ENCODE data around the gene INTS6. TPM values are rescaled to one million over a fixed set of nuclear protein-coding genes. Genes with fewer than 3 reads are reported as not detected.

INTS6 gene, protein sequence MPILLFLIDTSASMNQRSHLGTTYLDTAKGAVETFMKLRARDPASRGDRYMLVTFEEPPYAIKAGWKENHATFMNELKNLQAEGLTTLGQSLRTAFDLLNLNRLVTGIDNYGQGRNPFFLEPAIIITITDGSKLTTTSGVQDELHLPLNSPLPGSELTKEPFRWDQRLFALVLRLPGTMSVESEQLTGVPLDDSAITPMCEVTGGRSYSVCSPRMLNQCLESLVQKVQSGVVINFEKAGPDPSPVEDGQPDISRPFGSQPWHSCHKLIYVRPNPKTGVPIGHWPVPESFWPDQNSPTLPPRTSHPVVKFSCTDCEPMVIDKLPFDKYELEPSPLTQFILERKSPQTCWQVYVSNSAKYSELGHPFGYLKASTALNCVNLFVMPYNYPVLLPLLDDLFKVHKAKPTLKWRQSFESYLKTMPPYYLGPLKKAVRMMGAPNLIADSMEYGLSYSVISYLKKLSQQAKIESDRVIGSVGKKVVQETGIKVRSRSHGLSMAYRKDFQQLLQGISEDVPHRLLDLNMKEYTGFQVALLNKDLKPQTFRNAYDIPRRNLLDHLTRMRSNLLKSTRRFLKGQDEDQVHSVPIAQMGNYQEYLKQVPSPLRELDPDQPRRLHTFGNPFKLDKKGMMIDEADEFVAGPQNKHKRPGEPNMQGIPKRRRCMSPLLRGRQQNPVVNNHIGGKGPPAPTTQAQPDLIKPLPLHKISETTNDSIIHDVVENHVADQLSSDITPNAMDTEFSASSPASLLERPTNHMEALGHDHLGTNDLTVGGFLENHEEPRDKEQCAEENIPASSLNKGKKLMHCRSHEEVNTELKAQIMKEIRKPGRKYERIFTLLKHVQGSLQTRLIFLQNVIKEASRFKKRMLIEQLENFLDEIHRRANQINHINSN
- total RNA-seq (2021) (43.5 and 45.5 TPM in 2 replicates), Bru-seq, nascent RNA (percentile 90 among the genes with signal in this experiment), BruChase-seq, experiment 1, labeled RNA remaining after a 2-hour chase (percentile 88 among the genes with signal in this experiment), BruChase-seq, experiment 2, labeled RNA remaining after a 6-hour chase (percentile 72 among the genes with signal in this experiment)
- long read RNA-seq, full-length matches to known transcripts, result 47 of 60 reads
- long read RNA-seq, partial matches to known transcripts, result 5 of 60 reads
- long read RNA-seq, other reads (novel, unspliced or antisense), result 8 of 60 reads

DNA sequence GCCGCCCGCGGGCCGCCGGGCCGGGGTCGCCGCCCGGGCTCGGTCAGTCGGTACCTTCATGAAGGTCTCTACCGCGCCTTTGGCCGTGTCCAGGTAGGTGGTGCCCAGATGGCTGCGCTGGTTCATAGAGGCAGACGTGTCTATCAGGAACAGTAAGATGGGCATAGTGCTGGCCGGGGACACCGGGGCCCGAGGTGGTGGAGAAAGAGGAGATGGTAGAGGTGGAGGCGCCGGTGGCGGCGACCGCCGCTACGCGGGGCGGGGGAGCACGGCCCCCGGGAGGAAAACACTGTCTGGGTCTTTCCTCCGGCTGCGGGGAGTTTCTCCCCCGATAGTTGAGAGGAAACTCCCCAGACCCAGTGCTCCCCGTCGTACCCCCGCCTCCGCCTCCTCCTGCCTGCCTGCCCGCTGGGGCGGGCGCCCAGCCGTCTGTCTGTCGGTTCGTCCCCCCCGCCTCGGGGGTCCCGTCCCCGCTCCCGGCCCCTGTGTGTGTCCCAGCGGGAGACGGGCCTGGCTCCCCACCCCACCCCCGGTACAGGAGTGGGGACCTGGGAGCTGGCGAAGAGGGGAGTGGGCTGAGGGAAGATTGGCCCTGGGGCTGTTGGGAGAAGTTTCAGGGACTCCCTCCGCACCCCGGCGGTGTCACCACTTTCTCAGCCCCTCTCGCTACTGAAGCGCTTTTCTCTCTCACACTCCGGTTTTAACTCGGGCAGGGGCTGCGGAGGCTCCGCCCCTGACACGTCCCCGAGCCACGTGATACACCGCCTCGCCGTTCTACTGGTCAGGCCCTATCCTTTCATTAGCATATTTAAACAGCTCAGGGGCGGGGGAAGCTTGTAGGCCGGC lies at the start of gene INTS6:
INTS6 (minus strand) TSS at position 676 of the 846 bp plus-strand sequence; CDS start at position 165, 511 bp downstream.
- H2AFZ ChIP-seq, result peak within 1 kb of the TSS; percentile 87
- BruUV-seq (replicated peaks), result TSS peak; percentile 10

DNA sequence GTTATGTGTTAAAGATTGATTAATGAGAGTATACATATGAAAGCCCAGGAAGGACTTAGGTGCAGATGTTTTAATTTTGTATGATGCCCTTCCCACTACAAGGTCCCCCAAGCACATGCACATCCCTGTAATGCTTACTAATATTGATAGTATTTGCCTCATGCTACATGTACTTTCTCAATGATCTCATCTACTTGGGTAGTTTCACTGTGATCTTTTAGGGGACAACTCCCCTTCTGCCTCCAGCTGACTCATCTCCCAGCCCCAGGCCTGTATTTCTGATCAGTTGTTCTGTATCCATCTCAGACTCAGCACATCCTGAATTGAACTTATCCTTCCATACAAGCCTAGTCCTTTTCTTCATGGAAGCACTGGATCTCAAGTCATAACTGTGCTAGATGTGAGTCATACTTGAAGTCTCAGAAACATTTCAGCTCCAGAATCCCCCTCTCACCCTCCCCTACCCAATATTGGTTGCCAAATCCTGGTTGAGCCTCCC lies 49.4 kb upstream of the INTS6 start:
- POLR2A ChIA-PET (ENCODE audit: unreplicated experiment), result no interaction called here

More for the DNA sequence above, at the start of gene INTS6:
- Histone ChIP-seq H3K4me3 (peak within 1 kb of the TSS; percentile 97), H3K4me2 (peak within 1 kb of the TSS; percentile 99), H3K9me2 (ENCODE audit: insufficient read depth) (no peaks in the 10 kb centered on the region; the same call in 1 of the 2 replicates), H4K20me1 (ENCODE audit: insufficient read depth) (no peaks in the 10 kb centered on the region), H3K79me2 (ENCODE audit: low read depth) (peaks cover 15% of the 10 kb centered on the region), H3K27me3 (ENCODE audit: insufficient read depth, low read depth) (no peaks in the 10 kb centered on the region), H3K9me3 (ENCODE audit: insufficient read depth, low read depth) (no peaks in the 10 kb centered on the region), H3K27ac (peak within 1 kb of the TSS; percentile 86), H3F3A (ENCODE audit: insufficient read depth, low read depth) (peaks cover 28% of the 10 kb centered on the region; the same call in 1 of the 2 replicates), H3K4me1 (replicated peaks; ENCODE audit: insufficient read depth) (peaks cover 18% of the 10 kb centered on the region; the same call in 1 of the 2 replicates), H3K36me3 (ENCODE audit: low read depth) (peaks cover 27% of the 10 kb centered on the region)
- CTCF ChIA-PET, result interaction anchor here (0.6 to 1.0 kb wide), 5 partner anchors 11 to 345 kb away, joined by 3 to 8 read pairs (median 4); no protein-coding TSS in a partner anchor
- intact Hi-C loops (cut with micrococcal nuclease; ENCODE audit: unreplicated experiment), result loop anchor here (1.0 to 5.0 kb wide), 5 partner anchors 70 to 351 kb away; partner anchors contain the start of gene WDFY2
- peak; percentile 96 to 99 for DNase-seq
- POLR2A ChIA-PET (ENCODE audit: unreplicated experiment), result interaction anchor here (0.5 to 1.8 kb wide), 25 partner anchors 8 to 349 kb away, joined by 3 to 20 read pairs (median 6); no protein-coding TSS in a partner anchor
- TF ChIP-seq EZH2 (IDR thresholded peaks at IDR 0.05; ENCODE audit: low read depth), result no peak
- TF ChIP-seq, protein P1, sequence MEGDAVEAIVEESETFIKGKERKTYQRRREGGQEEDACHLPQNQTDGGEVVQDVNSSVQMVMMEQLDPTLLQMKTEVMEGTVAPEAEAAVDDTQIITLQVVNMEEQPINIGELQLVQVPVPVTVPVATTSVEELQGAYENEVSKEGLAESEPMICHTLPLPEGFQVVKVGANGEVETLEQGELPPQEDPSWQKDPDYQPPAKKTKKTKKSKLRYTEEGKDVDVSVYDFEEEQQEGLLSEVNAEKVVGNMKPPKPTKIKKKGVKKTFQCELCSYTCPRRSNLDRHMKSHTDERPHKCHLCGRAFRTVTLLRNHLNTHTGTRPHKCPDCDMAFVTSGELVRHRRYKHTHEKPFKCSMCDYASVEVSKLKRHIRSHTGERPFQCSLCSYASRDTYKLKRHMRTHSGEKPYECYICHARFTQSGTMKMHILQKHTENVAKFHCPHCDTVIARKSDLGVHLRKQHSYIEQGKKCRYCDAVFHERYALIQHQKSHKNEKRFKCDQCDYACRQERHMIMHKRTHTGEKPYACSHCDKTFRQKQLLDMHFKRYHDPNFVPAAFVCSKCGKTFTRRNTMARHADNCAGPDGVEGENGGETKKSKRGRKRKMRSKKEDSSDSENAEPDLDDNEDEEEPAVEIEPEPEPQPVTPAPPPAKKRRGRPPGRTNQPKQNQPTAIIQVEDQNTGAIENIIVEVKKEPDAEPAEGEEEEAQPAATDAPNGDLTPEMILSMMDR (conservative IDR thresholded peaks at IDR 0.05), result no peak

More for the DNA sequence above, 49.4 kb upstream of the INTS6 start:
- H3K27me3 ChIP-seq (ENCODE audit: insufficient read depth, low read depth), result no peaks in the 10 kb centered on the region
- H3K79me2 ChIP-seq (ENCODE audit: low read depth), result no peaks in the 10 kb centered on the region
- H3K9me2 ChIP-seq (ENCODE audit: insufficient read depth), result no peaks in the 10 kb centered on the region
- no peaks in the 10 kb centered on the region for H3F3A ChIP-seq (ENCODE audit: insufficient read depth, low read depth)
- H3K36me3 ChIP-seq (ENCODE audit: low read depth), result no peaks in the 10 kb centered on the region
- no peak overlapping the region for H3K4me3 ChIP-seq
- H2AFZ ChIP-seq, result no peak overlapping the region
- TF ChIP-seq, protein P1 (conservative IDR thresholded peaks at IDR 0.05), result no peak
- CTCF ChIA-PET, result no interaction called here
- DNase-seq, result no peak
- no peaks in the 10 kb centered on the region for H3K9me3 ChIP-seq (ENCODE audit: insufficient read depth, low read depth)
- no peak overlapping the region for H3K4me2 ChIP-seq
- no TSS peak for BruUV-seq (replicated peaks)
- no peak overlapping the region for H3K27ac ChIP-seq
- H3K4me1 ChIP-seq (replicated peaks; ENCODE audit: insufficient read depth), result no peaks in the 10 kb centered on the region
- H4K20me1 ChIP-seq (ENCODE audit: insufficient read depth), result no peaks in the 10 kb centered on the region
- intact Hi-C loops (cut with micrococcal nuclease; ENCODE audit: unreplicated experiment), result no loop called here
